Measurements from ENCODE around the gene IFNL2. TPM values are rescaled to one million over a fixed set of nuclear protein-coding genes. Genes with fewer than 3 reads are reported as not detected.

IFNL2 gene
- total and polyA plus RNA-seq, 8 donors, result not detected

DNA sequence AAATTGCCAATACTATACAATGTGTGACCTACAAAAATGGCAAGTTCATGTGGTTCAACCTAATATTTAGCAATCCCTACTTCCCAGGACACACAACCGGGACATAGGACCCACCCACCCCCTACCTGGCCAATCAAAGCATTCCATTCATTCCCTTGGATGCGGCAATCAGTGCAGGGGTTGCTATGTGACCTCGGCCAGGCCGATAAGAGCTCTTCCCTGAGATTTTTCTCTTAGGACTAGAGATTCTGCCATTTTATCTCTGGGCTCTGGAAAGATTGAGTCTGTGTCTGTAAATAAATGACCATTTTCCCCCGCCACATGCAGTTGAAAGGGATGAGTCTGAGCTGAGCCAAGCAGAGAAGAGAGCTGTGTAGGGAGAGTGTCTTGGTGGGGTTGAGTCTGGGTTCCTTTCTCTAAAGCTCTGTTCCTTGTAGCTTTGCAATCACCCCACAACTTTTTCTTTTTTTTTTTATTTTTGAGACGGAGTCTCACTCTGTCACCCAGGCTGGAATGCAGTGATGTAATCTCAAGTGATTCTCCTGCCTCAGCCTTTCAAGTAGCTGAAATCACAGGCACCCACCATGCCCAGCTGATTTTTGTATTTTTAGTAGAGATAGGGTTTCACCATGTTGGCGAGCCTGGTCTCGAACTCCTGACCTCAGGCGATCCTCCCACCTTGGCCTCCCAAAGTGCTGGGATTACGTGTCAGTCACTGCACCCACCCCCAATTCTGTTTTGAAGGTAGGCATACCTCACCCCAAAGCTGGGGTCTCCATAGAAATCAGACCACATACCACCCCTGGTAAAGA, 35.4 kb downstream of the IFNL2 start:
- H3K36me3 ChIP-seq, result peaks cover 0 to 14% of the 10 kb centered on the region in 2 donors
- intact Hi-C loops (cut with DNase I), result no loop called here
- H3K9me3 ChIP-seq, result no peaks in the 10 kb centered on the region
- H3K27ac ChIP-seq, result no peak overlapping the region
- H3K4me1 ChIP-seq, result no peaks in the 10 kb centered on the region
- no peak overlapping the region for H3K4me3 ChIP-seq
- peak; percentile 21 for ATAC-seq
- no peak for TF ChIP-seq CTCF (IDR thresholded peaks at IDR 0.05)
- DNase-seq, result no peak
- peaks cover 18 to 28% of the 10 kb centered on the region in 2 donors for H3K27me3 ChIP-seq

GRCh38 chr19:39304185-39304513, 36.0 kb downstream of the IFNL2 start:
- ATAC-seq (no peak), DNase-seq (no peak)
- Histone ChIP-seq H3K36me3 (peaks cover 0 to 14% of the 10 kb centered on the region in 2 donors), H3K9me3 (no peaks in the 10 kb centered on the region), H3K27me3 (peaks cover 19 to 31% of the 10 kb centered on the region in 2 donors), H3K27ac (no peak overlapping the region), H3K4me3 (no peak overlapping the region), H3K4me1 (no peaks in the 10 kb centered on the region)
- intact Hi-C loops (cut with DNase I), result no loop called here
- no peak for TF ChIP-seq CTCF (IDR thresholded peaks at IDR 0.05)

DNA sequence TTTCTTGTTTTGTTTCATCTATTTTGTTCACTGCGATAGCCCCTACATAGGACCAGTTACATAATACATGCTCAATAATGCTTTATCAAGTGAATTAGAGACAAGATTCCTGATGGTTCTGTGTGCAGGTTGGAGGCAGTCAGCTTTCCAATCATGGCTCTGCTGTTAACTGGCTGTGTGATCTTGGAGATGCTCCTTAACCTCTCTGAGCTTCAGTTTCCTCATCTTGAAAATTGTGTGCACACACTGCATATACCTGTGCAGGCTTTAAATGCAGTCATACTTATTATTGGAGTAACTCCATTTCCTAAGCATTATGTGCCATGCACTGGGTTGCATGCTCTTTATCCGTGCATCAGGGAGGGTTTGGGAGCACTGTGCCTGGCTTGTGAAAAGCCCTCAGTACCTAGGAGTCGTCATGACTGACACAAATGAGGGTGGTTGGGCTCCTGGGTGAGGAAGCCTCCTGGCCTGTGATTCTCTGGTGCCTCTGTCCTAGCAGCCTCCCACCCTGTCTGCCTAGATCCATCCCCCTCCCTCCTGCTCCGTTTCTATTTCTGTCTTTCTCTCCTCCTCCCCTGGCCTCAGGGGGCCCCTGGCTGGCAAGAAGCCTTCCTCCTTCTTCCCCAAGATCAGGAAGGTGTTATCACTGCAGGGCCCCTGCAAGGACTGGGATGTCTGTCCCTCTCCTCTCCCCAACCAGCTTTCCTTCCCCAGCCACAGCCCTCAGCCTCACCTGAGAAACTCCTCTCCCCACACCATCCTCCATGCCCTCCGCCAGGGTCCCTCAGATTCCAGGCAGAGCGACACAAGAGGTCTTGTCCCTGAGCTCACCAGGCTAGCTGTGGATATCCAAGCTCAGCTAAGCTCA, 36.7 kb downstream of the IFNL2 start:
- intact Hi-C loops (cut with DNase I), result no loop called here
- Histone ChIP-seq H3K4me1 (no peaks in the 10 kb centered on the region), H3K4me3 (no peak overlapping the region), H3K36me3 (peaks cover 0 to 14% of the 10 kb centered on the region in 2 donors), H3K27me3 (peaks cover 19 to 31% of the 10 kb centered on the region in 2 donors), H3K9me3 (no peaks in the 10 kb centered on the region), H3K27ac (no peak overlapping the region)
- no peak for DNase-seq
- ATAC-seq, result no peak
- no peak for TF ChIP-seq CTCF (IDR thresholded peaks at IDR 0.05)

DNA sequence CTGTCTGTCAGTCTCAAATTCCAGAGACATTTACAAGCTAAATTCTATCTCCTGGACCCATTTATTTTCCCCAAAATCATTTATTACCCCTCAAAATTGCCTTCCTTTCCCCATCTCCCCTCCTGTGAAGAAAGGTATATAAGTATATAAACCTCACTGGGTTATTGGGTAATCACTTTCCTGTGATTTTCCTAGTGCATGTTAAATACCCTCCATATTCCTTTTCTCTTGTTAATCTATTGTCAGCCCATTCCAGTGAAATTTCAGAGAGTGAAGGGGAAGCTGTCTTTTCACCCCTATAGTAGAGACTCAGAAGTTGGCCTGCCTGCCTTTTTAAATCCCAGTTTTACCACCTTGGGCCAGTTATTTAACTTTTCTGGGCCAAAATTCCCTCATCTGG, 37.9 kb downstream of the IFNL2 start:
- Histone ChIP-seq H3K4me3 (no peak overlapping the region), H3K36me3 (peaks cover 0 to 14% of the 10 kb centered on the region in 2 donors), H3K27ac (no peak overlapping the region), H3K4me1 (no peaks in the 10 kb centered on the region), H3K9me3 (no peaks in the 10 kb centered on the region), H3K27me3 (peaks cover 19 to 31% of the 10 kb centered on the region in 2 donors)
- no peak for TF ChIP-seq CTCF (IDR thresholded peaks at IDR 0.05)
- intact Hi-C loops (cut with DNase I), result no loop called here
- ATAC-seq, result no peak
- DNase-seq, result no peak
